Ecto neural progenitor cell (in vitro differentiated cells): ENCODE data around the gene ZNRF2.
"Not testable (repeated sequence)": the region's sequence is repeated elsewhere in the genome, so short reads cannot be mapped to it uniquely, and the experiment has no call there.

Source experiments
- DNase-seq: peaks from one replicate; pipeline ENCODE4 v3.0.0-alpha.2; 2018; ENCODE audit warnings: low spot score

ZNRF2 gene

GRCh38 chr7:30290317-30290716 lies 5.9 kb downstream of the ZNRF2 start:
- DNase-seq = not testable (repeated sequence)

GRCh38 chr7:30292416-30293038 lies 8.1 kb downstream of the ZNRF2 start:
- not testable (repeated sequence) for DNase-seq

GRCh38 chr7:30296304-30296703 lies 11.9 kb downstream of the ZNRF2 start:
- not testable (repeated sequence) for DNase-seq

- DNase-seq = not testable (repeated sequence)
These were observed 13.1 kb downstream of the ZNRF2 start for GRCh38 chr7:30297499-30297898.

GRCh38 chr7:30298409-30298808 lies 14.0 kb downstream of the ZNRF2 start:
- not testable (repeated sequence) for DNase-seq

GRCh38 chr7:30301751-30302150 lies 17.4 kb downstream of the ZNRF2 start:
- DNase-seq = no peak

GRCh38 chr7:30302656-30303311 lies 18.4 kb downstream of the ZNRF2 start:
- no peak for DNase-seq

- no peak for DNase-seq
These were observed 19.1 kb downstream of the ZNRF2 start for GRCh38 chr7:30303312-30304039.

- no peak for DNase-seq
These were observed 19.9 kb downstream of the ZNRF2 start for GRCh38 chr7:30304177-30304884.

- DNase-seq = no peak
These were observed 22.6 kb downstream of the ZNRF2 start for GRCh38 chr7:30306976-30307375.

- no peak for DNase-seq
These were observed 24.0 kb downstream of the ZNRF2 start for GRCh38 chr7:30308389-30308788.

- DNase-seq = no peak
These were observed 24.9 kb downstream of the ZNRF2 start for GRCh38 chr7:30309302-30309701.

GRCh38 chr7:30309842-30310435 lies 25.5 kb downstream of the ZNRF2 start:
- DNase-seq = no peak

- DNase-seq = no peak
These were observed 26.4 kb downstream of the ZNRF2 start for GRCh38 chr7:30310674-30311362.

GRCh38 chr7:30312178-30312577 lies 27.8 kb downstream of the ZNRF2 start:
- DNase-seq = no peak

GRCh38 chr7:30313348-30313747 lies 29.0 kb downstream of the ZNRF2 start:
- DNase-seq = no peak

- DNase-seq = no peak
These were observed 29.4 kb downstream of the ZNRF2 start for GRCh38 chr7:30313793-30314192.

GRCh38 chr7:30315589-30315988 lies 31.2 kb downstream of the ZNRF2 start:
- DNase-seq = no peak

GRCh38 chr7:30320392-30320791 lies 36.0 kb downstream of the ZNRF2 start:
- no peak for DNase-seq

- DNase-seq = no peak
These were observed 36.9 kb downstream of the ZNRF2 start for GRCh38 chr7:30321089-30321881.

- no peak for DNase-seq
These were observed 37.4 kb downstream of the ZNRF2 start for GRCh38 chr7:30321882-30322192.
